MM.1S (cell line): ENCODE data around the gene CNKSR3.

Experiments
- EZH2 ChIP-seq: fragments of 300-600 bp; sonication (generic); optimal IDR thresholded peaks from 2 replicates; pipeline ENCODE3; 2017; ENCODE audit warnings: low read depth, mild to moderate bottlenecking, antibody characterized with exemption, low read length, mixed read lengths
- EZH2phosphoT487 ChIP-seq: fragments of 300-600 bp; sonication (generic); IDR thresholded peaks from 2 replicates; pipeline ENCODE4 v1.6.1; 2018; ENCODE audit warnings: antibody characterized with exemption, low read length
- TF ChIP-seq, protein P1 (sequence below): fragments of 300-600 bp; sonication (generic); IDR thresholded peaks from 2 replicates; pipeline ENCODE4 v1.5.1; 2016; ENCODE audit warnings: antibody characterized with exemption, low read length, mixed read lengths

- TF ChIP-seq, protein P1, sequence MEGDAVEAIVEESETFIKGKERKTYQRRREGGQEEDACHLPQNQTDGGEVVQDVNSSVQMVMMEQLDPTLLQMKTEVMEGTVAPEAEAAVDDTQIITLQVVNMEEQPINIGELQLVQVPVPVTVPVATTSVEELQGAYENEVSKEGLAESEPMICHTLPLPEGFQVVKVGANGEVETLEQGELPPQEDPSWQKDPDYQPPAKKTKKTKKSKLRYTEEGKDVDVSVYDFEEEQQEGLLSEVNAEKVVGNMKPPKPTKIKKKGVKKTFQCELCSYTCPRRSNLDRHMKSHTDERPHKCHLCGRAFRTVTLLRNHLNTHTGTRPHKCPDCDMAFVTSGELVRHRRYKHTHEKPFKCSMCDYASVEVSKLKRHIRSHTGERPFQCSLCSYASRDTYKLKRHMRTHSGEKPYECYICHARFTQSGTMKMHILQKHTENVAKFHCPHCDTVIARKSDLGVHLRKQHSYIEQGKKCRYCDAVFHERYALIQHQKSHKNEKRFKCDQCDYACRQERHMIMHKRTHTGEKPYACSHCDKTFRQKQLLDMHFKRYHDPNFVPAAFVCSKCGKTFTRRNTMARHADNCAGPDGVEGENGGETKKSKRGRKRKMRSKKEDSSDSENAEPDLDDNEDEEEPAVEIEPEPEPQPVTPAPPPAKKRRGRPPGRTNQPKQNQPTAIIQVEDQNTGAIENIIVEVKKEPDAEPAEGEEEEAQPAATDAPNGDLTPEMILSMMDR, result no peak
- no peak for TF ChIP-seq EZH2
- TF ChIP-seq EZH2phosphoT487, result no peak
Observed at GRCh38 chr6:154458565-154459470, 51.7 kb downstream of the CNKSR3 start.
